Vagina (tissue), 2 donors: Measurements from ENCODE around the gene SURF4. TPM values are rescaled to one million over a fixed set of nuclear protein-coding genes. Genes with fewer than 3 reads are reported as not detected.
"Not testable (repeated sequence)": the region's sequence is repeated elsewhere in the genome, so short reads cannot be mapped to it uniquely, and the experiment has no call there.

Source experiments
- DNase-seq, 2 donors: peaks; one replicate each; pipeline ENCODE4 v3.0.0-alpha.2; 2017; ENCODE audit errors: extremely low spot score in 2 of 2
- H3K27ac ChIP-seq: fragments of 200-600 bp; sonication (generic); one replicate; pipeline ENCODE4 v1.5.1; 2019
- H3K27me3 ChIP-seq: fragments of 200-600 bp; sonication (generic); one replicate; pipeline ENCODE4 v1.5.1; 2019
- H3K36me3 ChIP-seq, 2 donors: fragments of 200-600 bp; sonication (generic); one replicate each; pipeline ENCODE4 v1.5.1; 2017 to 2019
- H3K4me1 ChIP-seq: fragments of 200-600 bp; sonication (generic); one replicate; pipeline ENCODE4 v1.5.1; 2019
- H3K4me3 ChIP-seq, 2 donors: fragments of 200-600 bp; sonication (generic); 1 replicate in 1 of 2; 2 replicates in 1 of 2; pipeline ENCODE4 v1.5.1; 2016 to 2019
- H3K9me3 ChIP-seq: fragments of 200-600 bp; sonication (generic); one replicate; pipeline ENCODE4 v1.5.1; 2019
- CTCF ChIP-seq, 3 experiments: fragments of 450-650 bp in 2 of 3; fragments of 200-600 bp in 1 of 3; sonication (generic) in 1 of 3; IDR thresholded peaks; one replicate each; pipeline ENCODE4 v1.5.1; 2017 to 2019; ENCODE audit warnings: antibody characterized with exemption in 3 of 3, mild to moderate bottlenecking in 2 of 3, moderate library complexity in 2 of 3
- POLR2A ChIP-seq, 2 donors: fragments of 450-650 bp; IDR thresholded peaks; one replicate each; pipeline ENCODE4 v1.6.1; 2017; ENCODE audit warnings: antibody characterized with exemption in 2 of 2, mild to moderate bottlenecking in 2 of 2, moderate library complexity in 2 of 2
- POLR2AphosphoS5 ChIP-seq, 2 donors: sonication (generic); formaldehyde crosslinking; IDR thresholded peaks; one replicate each; pipeline ENCODE4 v1.9.0; 2017; ENCODE audit warnings: antibody characterized with exemption in 2 of 2, mild to moderate bottlenecking in 2 of 2, low read depth in 1 of 2; ENCODE audit not compliant: insufficient read depth in 1 of 2
- intact Hi-C: fragments of 100-400 bp; cut with DNase I; formaldehyde crosslinking; loops from one replicate; pipeline ENCODE4 v1.15.1; 2023
- total RNA-seq: library from RNA; depleted of rRNA; stranded (reverse); fragments of >200 nt; gene quantifications from one replicate; pipeline ENCODE4 v1.2.3, GENCODE V29; 2016

The SURF4 gene
- total RNA-seq, 1 donor from 2014 or later: 112 TPM

GRCh38 chr9:133379153-133380086 lies 3.6 kb upstream of the SURF4 start:
- intact Hi-C loops: loop anchor here (10.0 kb wide), 1 partner anchor 1775 kb away; no protein-coding TSS in a partner anchor
- Histone ChIP-seq H3K36me3 (no peaks in the 10 kb centered on the region), H3K27ac (no peak overlapping the region), H3K9me3 (no peaks in the 10 kb centered on the region), H3K4me1 (peaks cover 20% of the 10 kb centered on the region), H3K4me3 (no peak overlapping the region), H3K27me3 (no peaks in the 10 kb centered on the region)
- DNase-seq: no peak
- no peak for TF ChIP-seq POLR2A (IDR thresholded peaks at IDR 0.05)
- no peak for TF ChIP-seq POLR2AphosphoS5 (IDR thresholded peaks at IDR 0.05; ENCODE audit: insufficient read depth in 1 of 2, low read depth in 1 of 2)

GRCh38 chr9:133378408-133378962 lies 2.6 kb upstream of the SURF4 start:
- no peak for DNase-seq
- Histone ChIP-seq H3K9me3 (no peaks in the 10 kb centered on the region), H3K4me3 (no peak overlapping the region), H3K27ac (no peak overlapping the region), H3K27me3 (no peaks in the 10 kb centered on the region), H3K4me1 (peaks cover 29% of the 10 kb centered on the region), H3K36me3 (no peaks in the 10 kb centered on the region)
- TF ChIP-seq POLR2A (IDR thresholded peaks at IDR 0.05): no peak
- TF ChIP-seq CTCF (IDR thresholded peaks at IDR 0.05): no peak
- TF ChIP-seq POLR2AphosphoS5 (IDR thresholded peaks at IDR 0.05; ENCODE audit: insufficient read depth in 1 of 2, low read depth in 1 of 2): no peak
- intact Hi-C loops: loop anchor here (10.0 kb wide), 1 partner anchor 1774 kb away; no protein-coding TSS in a partner anchor

- intact Hi-C loops: loop anchor here (10.0 kb wide), 1 partner anchor 1773 kb away; no protein-coding TSS in a partner anchor
- no peak for DNase-seq
- H3K27ac ChIP-seq: no peak overlapping the region
- H3K27me3 ChIP-seq: no peaks in the 10 kb centered on the region
- H3K4me1 ChIP-seq: peaks cover 37% of the 10 kb centered on the region
- H3K4me3 ChIP-seq: no peak overlapping the region
- H3K36me3 ChIP-seq: no peaks in the 10 kb centered on the region
- TF ChIP-seq CTCF (IDR thresholded peaks at IDR 0.05) (no peak), POLR2A (IDR thresholded peaks at IDR 0.05) (no peak), POLR2AphosphoS5 (IDR thresholded peaks at IDR 0.05; ENCODE audit: insufficient read depth in 1 of 2, low read depth in 1 of 2) (no peak)
- no peaks in the 10 kb centered on the region for H3K9me3 ChIP-seq
These were observed 1.9 kb upstream of the SURF4 start for GRCh38 chr9:133377721-133378216.

- H3K9me3 ChIP-seq, H3K4me3 ChIP-seq, H3K27me3 ChIP-seq, H3K27ac ChIP-seq, DNase-seq, H3K36me3 ChIP-seq: not testable (repeated sequence)
- peaks cover 41% of the 10 kb centered on the region for H3K4me1 ChIP-seq
- intact Hi-C loops: loop anchor here (10.0 kb wide), 1 partner anchor 1772 kb away; no protein-coding TSS in a partner anchor
These were observed 1.4 kb upstream of the SURF4 start for GRCh38 chr9:133377280-133377679.

- H3K27me3 ChIP-seq: no peaks in the 10 kb centered on the region
- H3K36me3 ChIP-seq: no peaks in the 10 kb centered on the region
- H3K4me1 ChIP-seq: peaks cover 62% of the 10 kb centered on the region
- TF ChIP-seq CTCF (IDR thresholded peaks at IDR 0.05) (no peak), POLR2A (IDR thresholded peaks at IDR 0.05) (no peak), POLR2AphosphoS5 (IDR thresholded peaks at IDR 0.05; ENCODE audit: insufficient read depth in 1 of 2, low read depth in 1 of 2) (no peak)
- DNase-seq: no peak
- no peaks in the 10 kb centered on the region for H3K9me3 ChIP-seq
- H3K27ac ChIP-seq: peak overlapping the region; percentile 86
- intact Hi-C loops: loop anchor here (10.0 kb wide), 1 partner anchor 1770 kb away; no protein-coding TSS in a partner anchor
- peak overlapping the region; percentile 91 to 92 for H3K4me3 ChIP-seq
These were observed 640 bp downstream of the SURF4 start for GRCh38 chr9:133375116-133375723.
